SK-N-SH treated with all-trans-retinoic acid at 6 μM for 48 hours (cell line): ENCODE measurements around the gene CAMKMT.

Experiments
- ARNTL ChIP-seq: fragments of 450-650 bp; formaldehyde crosslinking; IDR thresholded peaks from 2 replicates; pipeline ENCODE4 v1.5.0; 2020; ENCODE audit warnings: low read depth, mild to moderate bottlenecking, moderate library complexity, borderline replicate concordance
- CREB5 ChIP-seq: fragments of 250-450 bp; sonication (Bioruptor Pico); IDR thresholded peaks from 2 replicates; pipeline ENCODE4 v1.5.1; 2020; ENCODE audit warnings: low read depth, mild to moderate bottlenecking, moderate library complexity
- CSRNP3 ChIP-seq: fragments of 250-450 bp; sonication (Bioruptor Pico); IDR thresholded peaks from 2 replicates; pipeline ENCODE4 v1.5.1; 2021; ENCODE audit warnings: mild to moderate bottlenecking, moderate library complexity
- ZFP3 ChIP-seq: fragments of 250-450 bp; sonication (Bioruptor Pico); IDR thresholded peaks from 2 replicates; pipeline ENCODE4 v1.5.0; 2020; ENCODE audit warnings: mild to moderate bottlenecking, moderate library complexity
- ZNF8 ChIP-seq: fragments of 450-650 bp; formaldehyde crosslinking; IDR thresholded peaks from 2 replicates; pipeline ENCODE4 v1.5.0; 2020; ENCODE audit warnings: mild to moderate bottlenecking, moderate library complexity

DNA sequence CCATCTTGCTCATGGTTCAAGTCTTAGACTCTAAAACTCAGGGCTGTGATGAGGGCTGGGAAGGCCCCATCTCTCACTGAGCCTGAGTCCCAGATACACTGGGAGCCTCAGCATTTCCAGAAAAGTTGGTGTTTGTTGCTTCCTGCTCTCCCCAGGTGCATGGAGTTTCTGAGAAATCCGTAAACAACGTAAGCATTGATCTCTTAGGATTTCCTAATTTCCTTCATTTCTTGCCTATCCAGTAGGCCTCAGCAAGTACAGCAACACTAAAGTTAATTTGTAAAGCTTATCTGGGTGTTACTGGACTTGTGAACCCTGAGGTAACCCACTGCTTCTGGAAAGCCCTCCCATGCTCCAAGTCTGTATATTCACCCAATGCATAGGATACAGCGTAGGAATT is 380.3 kb downstream of the CAMKMT start:
- TF ChIP-seq ZFP3 (CRISPR knock-in tag) (no peak), CSRNP3 (CRISPR knock-in tag) (no peak), ZNF8 (CRISPR knock-in tag) (no peak), ARNTL (no peak), CREB5 (CRISPR knock-in tag) (no peak)
